Measurements from ENCODE around the gene SLC9A3.

The SLC9A3 gene

GRCh38 chr5:473551-474192, 50.6 kb downstream of the SLC9A3 start:
- no peak for DNase-seq (ENCODE audit: extremely low spot score)
- ChIA-PET CTCF (interaction anchor here (1.3 to 3.0 kb wide), 2 partner anchors 27 to 157 kb away, joined by 4 to 22 read pairs; no protein-coding TSS in a partner anchor), POLR2A (interaction anchor here (0.6 to 1.4 kb wide), 2 partner anchors 28 to 70 kb away, joined by 4 read pairs; no protein-coding TSS in a partner anchor)
- no peak for TF ChIP-seq CTCF (IDR thresholded peaks at IDR 0.05; ENCODE audit: control extremely low read depth, extremely low read depth, low read depth, missing control alignments)

GRCh38 chr5:472656-473550, 51.3 kb downstream of the SLC9A3 start:
- no peak for TF ChIP-seq CTCF (IDR thresholded peaks at IDR 0.05; ENCODE audit: control extremely low read depth, extremely low read depth, low read depth, missing control alignments)
- peak; percentile 100 for DNase-seq (ENCODE audit: extremely low spot score)
- CTCF ChIA-PET, result interaction anchor here (1.0 to 3.0 kb wide), 3 partner anchors 27 to 156 kb away, joined by 4 to 22 read pairs (median 5); no protein-coding TSS in a partner anchor
- POLR2A ChIA-PET, result interaction anchor here (1.4 kb wide), 2 partner anchors 27 to 156 kb away, joined by 3 to 4 read pairs; no protein-coding TSS in a partner anchor

- ChIA-PET CTCF (interaction anchor here (1.0 to 3.0 kb wide), 5 partner anchors 9 to 154 kb away, joined by 3 to 22 read pairs (median 3); no protein-coding TSS in a partner anchor), POLR2A (interaction anchor here (0.5 to 1.4 kb wide), 3 partner anchors 35 to 253 kb away, joined by 3 to 8 read pairs (median 4); no protein-coding TSS in a partner anchor)
- TF ChIP-seq CTCF (IDR thresholded peaks at IDR 0.05; ENCODE audit: control extremely low read depth, extremely low read depth, low read depth, missing control alignments), result no peak
- no peak for DNase-seq (ENCODE audit: extremely low spot score)
These were observed 52.1 kb downstream of the SLC9A3 start for GRCh38 chr5:472076-472655.

GRCh38 chr5:471750-472058, 52.5 kb downstream of the SLC9A3 start:
- ChIA-PET CTCF (interaction anchor here (1.0 to 3.0 kb wide), 5 partner anchors 8 to 154 kb away, joined by 3 to 22 read pairs (median 3); no protein-coding TSS in a partner anchor), POLR2A (interaction anchor here (0.5 to 1.4 kb wide), 3 partner anchors 36 to 252 kb away, joined by 3 to 8 read pairs (median 4); no protein-coding TSS in a partner anchor)
- TF ChIP-seq CTCF (IDR thresholded peaks at IDR 0.05; ENCODE audit: control extremely low read depth, extremely low read depth, low read depth, missing control alignments), result no peak
- no peak for DNase-seq (ENCODE audit: extremely low spot score)

- DNase-seq (ENCODE audit: extremely low spot score), result no peak
- CTCF ChIA-PET, result interaction anchor here (1.0 to 3.0 kb wide), 6 partner anchors 8 to 153 kb away, joined by 3 to 22 read pairs (median 4); no protein-coding TSS in a partner anchor
- POLR2A ChIA-PET, result interaction anchor here (0.6 to 1.4 kb wide), 2 partner anchors 154 to 252 kb away, joined by 3 to 8 read pairs; no protein-coding TSS in a partner anchor
- no peak for TF ChIP-seq CTCF (IDR thresholded peaks at IDR 0.05; ENCODE audit: control extremely low read depth, extremely low read depth, low read depth, missing control alignments)
These were observed 53.1 kb downstream of the SLC9A3 start for GRCh38 chr5:470961-471749.
